Loucy (cell line): ENCODE results near the gene STAC.

Source experiments
- EZH2phosphoT487 ChIP-seq: fragments of 200-600 bp; IDR thresholded peaks from 2 replicates; pipeline ENCODE4 v1.6.1; 2018; ENCODE audit warnings: antibody characterized with exemption, mild to moderate bottlenecking, moderate library complexity, borderline replicate concordance
- TF ChIP-seq, protein P1 (sequence below): fragments of 200-600 bp; sonication (generic); conservative IDR thresholded peaks from 2 replicates; pipeline ENCODE4 v1.5.1; 2014; ENCODE audit warnings: mild to moderate bottlenecking, antibody characterized with exemption, low read length

DNA sequence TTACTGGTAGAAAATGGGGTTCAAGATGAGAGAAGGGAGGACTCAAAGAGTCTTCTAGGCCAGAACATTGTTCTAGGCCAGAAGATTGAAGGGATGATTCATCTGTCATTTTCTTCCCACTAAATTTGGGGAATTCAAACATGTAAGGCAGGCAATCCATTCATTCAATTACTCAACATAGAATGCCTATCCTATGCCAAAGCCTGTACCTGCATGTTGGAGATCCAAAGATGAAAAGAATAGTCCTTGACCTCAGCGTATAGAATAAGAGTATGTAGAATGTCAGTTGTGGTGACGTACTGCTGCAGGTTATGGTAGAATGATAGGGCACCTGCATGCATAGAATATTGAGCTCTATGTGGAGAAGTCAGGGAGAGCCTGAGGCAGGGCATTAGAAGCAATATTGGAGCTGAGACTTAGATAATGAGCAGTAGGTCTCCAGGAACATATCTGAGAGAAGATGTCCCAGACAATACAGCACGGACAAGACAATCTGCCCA, 49.7 kb downstream of the STAC start:
- TF ChIP-seq, protein P1, sequence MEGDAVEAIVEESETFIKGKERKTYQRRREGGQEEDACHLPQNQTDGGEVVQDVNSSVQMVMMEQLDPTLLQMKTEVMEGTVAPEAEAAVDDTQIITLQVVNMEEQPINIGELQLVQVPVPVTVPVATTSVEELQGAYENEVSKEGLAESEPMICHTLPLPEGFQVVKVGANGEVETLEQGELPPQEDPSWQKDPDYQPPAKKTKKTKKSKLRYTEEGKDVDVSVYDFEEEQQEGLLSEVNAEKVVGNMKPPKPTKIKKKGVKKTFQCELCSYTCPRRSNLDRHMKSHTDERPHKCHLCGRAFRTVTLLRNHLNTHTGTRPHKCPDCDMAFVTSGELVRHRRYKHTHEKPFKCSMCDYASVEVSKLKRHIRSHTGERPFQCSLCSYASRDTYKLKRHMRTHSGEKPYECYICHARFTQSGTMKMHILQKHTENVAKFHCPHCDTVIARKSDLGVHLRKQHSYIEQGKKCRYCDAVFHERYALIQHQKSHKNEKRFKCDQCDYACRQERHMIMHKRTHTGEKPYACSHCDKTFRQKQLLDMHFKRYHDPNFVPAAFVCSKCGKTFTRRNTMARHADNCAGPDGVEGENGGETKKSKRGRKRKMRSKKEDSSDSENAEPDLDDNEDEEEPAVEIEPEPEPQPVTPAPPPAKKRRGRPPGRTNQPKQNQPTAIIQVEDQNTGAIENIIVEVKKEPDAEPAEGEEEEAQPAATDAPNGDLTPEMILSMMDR: no peak
- no peak for TF ChIP-seq EZH2phosphoT487
